Astrocyte of the cerebellum (primary cell): ENCODE measurements around the gene C11orf68.

ENCODE experiments used
- DNase-seq: peaks from one replicate; pipeline ENCODE4 v3.0.0-alpha.2; 2011; ENCODE audit warnings: low read depth
- H3K4me3 ChIP-seq: 2 replicates; pipeline ENCODE4 v1.5.1; 2011; ENCODE audit warnings: mild to moderate bottlenecking, low read depth, low read length, moderate library complexity
- in situ Hi-C: cut with HindIII; loops from 2 replicates; pipeline ENCODE4 v1.10.0; 2017; ENCODE audit warnings: low sequenced_read_pairs
- TF ChIP-seq, protein P1 (sequence below): IDR thresholded peaks from 2 replicates; pipeline ENCODE4 v1.5.1; 2012; ENCODE audit warnings: low read length, low read depth, moderate library complexity, mild to moderate bottlenecking; ENCODE audit errors: missing control alignments

C11orf68 gene

DNA sequence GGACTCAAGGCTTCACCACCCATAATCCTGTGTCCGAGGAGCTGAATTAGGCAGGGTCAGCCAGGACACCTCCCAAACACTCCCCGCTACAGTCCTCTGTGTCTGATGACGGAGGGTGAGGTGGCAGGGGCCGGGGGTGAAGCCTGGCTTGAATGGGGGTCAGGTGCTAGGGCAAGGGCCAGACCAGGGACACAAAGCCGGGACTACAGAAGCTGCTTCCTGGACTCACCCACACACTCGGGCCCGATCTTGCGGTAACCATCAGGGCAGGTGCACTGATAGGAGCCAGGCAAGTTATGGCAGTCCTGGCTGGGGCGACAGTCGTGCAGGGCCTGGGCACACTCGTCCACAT lies 48.6 kb downstream of the C11orf68 start:
- no peak overlapping the region for H3K4me3 ChIP-seq
- in situ Hi-C loops = no loop called here

DNA sequence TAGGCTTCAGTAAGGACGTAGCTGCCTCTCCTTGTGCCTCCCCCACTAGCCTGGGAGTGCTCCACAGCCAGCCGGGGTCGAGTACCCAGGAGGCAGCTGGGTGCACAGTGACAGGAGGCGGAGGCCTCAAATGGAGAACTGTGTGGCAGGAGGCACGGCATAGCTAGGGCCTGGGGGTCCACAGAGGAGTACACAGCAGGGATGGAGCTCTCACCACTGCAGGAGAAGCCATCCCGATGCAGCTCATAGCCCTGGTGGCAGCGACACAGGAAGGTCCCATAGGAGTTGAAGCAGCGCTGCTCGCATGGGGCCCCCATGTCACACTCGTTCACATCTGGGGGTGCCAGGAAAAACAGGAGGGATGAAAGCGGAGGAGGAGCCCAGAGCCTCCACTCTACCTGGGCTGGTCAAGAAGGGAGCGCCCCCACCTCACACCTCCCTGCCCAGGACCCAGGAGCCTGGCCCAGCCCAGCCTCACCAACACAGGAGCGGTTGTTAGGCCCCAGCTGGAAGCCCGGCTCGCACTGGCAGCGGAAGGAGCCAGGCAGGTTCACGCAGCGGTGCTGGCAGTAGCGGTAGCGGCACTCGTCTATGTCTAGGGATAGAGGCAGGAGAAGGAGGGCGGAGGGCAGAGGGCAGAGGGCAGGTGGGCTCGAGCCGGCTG lies 49.1 kb downstream of the C11orf68 start:
- no peak for DNase-seq
- in situ Hi-C loops = no loop called here
- no peak overlapping the region for H3K4me3 ChIP-seq
- TF ChIP-seq, protein P1, sequence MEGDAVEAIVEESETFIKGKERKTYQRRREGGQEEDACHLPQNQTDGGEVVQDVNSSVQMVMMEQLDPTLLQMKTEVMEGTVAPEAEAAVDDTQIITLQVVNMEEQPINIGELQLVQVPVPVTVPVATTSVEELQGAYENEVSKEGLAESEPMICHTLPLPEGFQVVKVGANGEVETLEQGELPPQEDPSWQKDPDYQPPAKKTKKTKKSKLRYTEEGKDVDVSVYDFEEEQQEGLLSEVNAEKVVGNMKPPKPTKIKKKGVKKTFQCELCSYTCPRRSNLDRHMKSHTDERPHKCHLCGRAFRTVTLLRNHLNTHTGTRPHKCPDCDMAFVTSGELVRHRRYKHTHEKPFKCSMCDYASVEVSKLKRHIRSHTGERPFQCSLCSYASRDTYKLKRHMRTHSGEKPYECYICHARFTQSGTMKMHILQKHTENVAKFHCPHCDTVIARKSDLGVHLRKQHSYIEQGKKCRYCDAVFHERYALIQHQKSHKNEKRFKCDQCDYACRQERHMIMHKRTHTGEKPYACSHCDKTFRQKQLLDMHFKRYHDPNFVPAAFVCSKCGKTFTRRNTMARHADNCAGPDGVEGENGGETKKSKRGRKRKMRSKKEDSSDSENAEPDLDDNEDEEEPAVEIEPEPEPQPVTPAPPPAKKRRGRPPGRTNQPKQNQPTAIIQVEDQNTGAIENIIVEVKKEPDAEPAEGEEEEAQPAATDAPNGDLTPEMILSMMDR = no peak

More for the DNA sequence above, 48.6 kb downstream of the C11orf68 start:
- no peak for DNase-seq
- TF ChIP-seq, protein P1 = no peak

DNA sequence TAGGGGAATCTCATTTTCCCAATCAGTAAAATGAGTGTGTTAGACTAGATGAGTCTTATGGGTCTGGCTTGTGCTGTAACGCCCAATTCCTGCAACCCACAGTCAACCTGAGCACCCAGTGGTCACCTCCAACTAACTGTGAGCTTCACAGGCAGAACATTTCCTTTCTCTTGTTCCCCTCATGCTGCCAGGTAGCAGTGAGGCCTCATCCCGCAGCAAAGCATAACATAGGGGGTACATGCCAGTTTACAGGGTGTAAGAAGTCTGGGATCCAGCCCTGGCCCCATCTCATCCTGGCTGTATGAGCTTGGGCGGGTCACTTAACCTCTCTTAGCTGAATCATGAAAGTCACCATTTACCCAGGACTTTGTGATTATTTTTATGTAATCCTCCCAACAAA lies 50.0 kb downstream of the C11orf68 start:
- in situ Hi-C loops = no loop called here
- no peak for DNase-seq
- TF ChIP-seq, protein P1 = no peak
- no peak overlapping the region for H3K4me3 ChIP-seq

DNA sequence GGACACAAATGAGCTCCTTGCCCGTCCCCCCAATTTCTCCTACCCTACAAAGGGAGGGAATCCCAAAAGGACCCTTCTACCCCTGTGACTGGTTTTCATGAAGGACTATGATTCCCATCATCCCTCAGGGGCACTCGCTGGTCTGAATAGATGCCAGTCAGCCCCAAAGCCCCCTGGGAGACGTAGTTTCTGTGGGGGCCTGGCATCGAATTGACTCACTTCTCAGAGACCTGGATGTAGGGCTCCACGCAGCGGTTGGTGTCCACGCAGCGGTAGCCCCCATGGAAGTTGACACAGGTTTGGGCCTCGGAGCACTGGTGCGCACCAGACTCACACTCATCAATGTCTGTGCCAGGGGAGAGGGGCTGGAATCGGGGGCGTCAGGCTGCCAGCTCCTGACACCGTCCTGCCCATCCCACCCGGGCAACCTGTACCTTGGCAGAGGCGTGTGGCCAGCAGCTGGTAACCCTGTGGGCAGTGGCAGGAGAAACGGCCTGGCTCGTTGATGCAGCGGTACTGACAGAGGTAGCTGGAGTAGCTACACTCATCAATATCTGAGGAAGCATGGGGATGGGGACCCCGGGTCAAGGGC lies 50.7 kb downstream of the C11orf68 start:
- no peak for DNase-seq
- no peak overlapping the region for H3K4me3 ChIP-seq
- TF ChIP-seq, protein P1 = no peak
- in situ Hi-C loops = no loop called here

DNA sequence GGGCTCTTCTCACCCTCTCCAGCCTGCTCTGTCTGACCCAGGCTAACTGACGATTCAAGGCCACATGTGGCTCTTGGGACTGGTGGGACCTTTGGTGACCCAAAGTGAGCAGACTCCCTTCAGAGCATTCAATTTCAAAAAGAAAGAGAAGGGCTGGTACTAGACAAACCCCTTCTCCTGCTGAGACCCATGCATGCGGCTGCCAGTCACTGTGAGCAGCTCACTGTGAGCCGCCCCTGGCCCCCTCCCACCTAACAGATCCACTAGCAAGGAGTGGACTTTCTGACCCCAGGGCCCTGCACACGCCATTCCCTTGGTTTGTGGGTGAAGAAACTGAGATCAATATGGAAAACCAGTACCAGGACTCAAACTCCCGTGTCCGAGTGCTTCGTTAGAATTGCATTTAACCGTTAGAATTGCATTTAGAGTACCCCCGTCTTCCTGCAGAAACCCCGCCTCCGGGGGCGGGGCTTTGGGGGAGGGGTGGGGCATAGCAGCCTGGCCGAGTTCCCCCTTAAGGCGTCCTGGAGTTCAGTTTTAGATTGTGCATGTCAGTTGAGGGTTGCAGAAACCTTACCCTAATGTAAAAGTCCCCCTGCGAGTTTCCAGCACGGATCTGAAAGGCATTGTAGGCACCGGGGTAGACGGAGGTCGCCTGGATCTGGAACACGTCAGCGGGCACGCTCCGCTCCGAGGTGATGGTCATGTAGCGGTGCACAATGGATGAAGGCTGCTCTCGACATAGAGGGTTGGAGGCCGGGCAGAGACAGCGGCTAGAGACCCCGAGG lies 51.4 kb downstream of the C11orf68 start:
- in situ Hi-C loops = no loop called here
- TF ChIP-seq, protein P1 = no peak
- DNase-seq = no peak
- H3K4me3 ChIP-seq = no peak overlapping the region
